K562 (cell line): ENCODE results near the gene IFI6.

Experiments used
- AFF4 ChIP-seq: sonication (generic); formaldehyde crosslinking; IDR thresholded peaks from 2 replicates; pipeline ENCODE4 v1.8.0; 2023; ENCODE audit warnings: mild to moderate bottlenecking, missing genetic modification reagents
- CTCF ChIP-seq, 3 experiments: IDR thresholded peaks in 2 of 3; conservative IDR thresholded peaks in 1 of 3; 2 replicates each; pipeline ENCODE4 v1.5.1; 2011 to 2012; ENCODE audit warnings: low read length in 3 of 3, mild to moderate bottlenecking in 3 of 3, control low read depth in 2 of 3, improper control_type of control experiment in 1 of 3, inconsistent platforms in 1 of 3, low read depth in 1 of 3, mixed read lengths in 1 of 3, moderate library complexity in 1 of 3; ENCODE audit not compliant: insufficient read depth in 2 of 3
- FOXK1 ChIP-seq: sonication (generic); formaldehyde crosslinking; IDR thresholded peaks from 2 replicates; pipeline ENCODE4 v1.8.0; 2022; ENCODE audit warnings: missing genetic modification reagents, mild to moderate bottlenecking, borderline replicate concordance
- HIVEP1 ChIP-seq: fragments of 250-450 bp; sonication (Bioruptor Pico); IDR thresholded peaks from 2 replicates; pipeline ENCODE4 v1.4.0; 2020; ENCODE audit warnings: mild to moderate bottlenecking
- MXI1 ChIP-seq: IDR thresholded peaks from 2 replicates; pipeline ENCODE4 v1.6.1; 2011; ENCODE audit warnings: low read depth, mild to moderate bottlenecking, improper control_type of control experiment, low read length
- POLR2AphosphoS5 ChIP-seq: IDR thresholded peaks from 2 replicates; pipeline ENCODE4 v1.6.1; 2011; ENCODE audit warnings: mild to moderate bottlenecking, low read depth, low read length, moderate library complexity; ENCODE audit not compliant: control insufficient read depth, insufficient read depth
- SRSF1 ChIP-seq: fragments of 200-400 bp; formaldehyde crosslinking; IDR thresholded peaks from 2 replicates; pipeline ENCODE4 v1.6.1; 2017; ENCODE audit warnings: mild to moderate bottlenecking, low read depth, low read length, moderate library complexity
- THAP7 ChIP-seq: fragments of 250-450 bp; sonication (Bioruptor Pico); IDR thresholded peaks from 2 replicates; pipeline ENCODE4 v1.5.0; 2021
- ZFX ChIP-seq: sonication (generic); formaldehyde crosslinking; IDR thresholded peaks from 2 replicates; pipeline ENCODE4 v1.8.0; 2022; ENCODE audit warnings: mild to moderate bottlenecking, missing genetic modification reagents, moderate library complexity
- ZNF12 ChIP-seq: sonication (generic); formaldehyde crosslinking; IDR thresholded peaks from 2 replicates; pipeline ENCODE4 v1.4.0; 2020; ENCODE audit warnings: mild to moderate bottlenecking, missing genetic modification reagents
- ZNF444 ChIP-seq: fragments of 250-450 bp; sonication (Bioruptor Pico); IDR thresholded peaks from 2 replicates; pipeline ENCODE4 v1.4.0; 2020; ENCODE audit warnings: mild to moderate bottlenecking, moderate library complexity
- ZNF785 ChIP-seq: fragments of 250-450 bp; sonication (Bioruptor Pico); IDR thresholded peaks from 2 replicates; pipeline ENCODE4 v1.4.0; 2020; ENCODE audit warnings: mild to moderate bottlenecking
- ZSCAN29 ChIP-seq: fragments of 450-650 bp; IDR thresholded peaks from 2 replicates; pipeline ENCODE4 v1.6.1; 2017

GRCh38 chr1:27662707-27663393, 9.1 kb downstream of the IFI6 start:
- TF ChIP-seq FOXK1 (CRISPR knock-in tag) (no peak), POLR2AphosphoS5 (no peak), CTCF (IDR thresholded peaks at IDR 0.05 in 2 of 3, conservative IDR thresholded peaks at IDR 0.05 in 1 of 3; ENCODE audit: insufficient read depth in 2 of 3, low read depth in 1 of 3, low read length in 3 of 3) (peak; percentile 92 to 97 (median 96)), ZFX (peak; percentile 80), HIVEP1 (CRISPR knock-in tag) (no peak), ZNF12 (no peak), THAP7 (CRISPR knock-in tag) (no peak), AFF4 (CRISPR knock-in tag) (no peak), MXI1 (no peak), ZSCAN29 (no peak), SRSF1 (no peak), ZNF785 (no peak), ZNF444 (no peak)
